HepG2 (cell line): ENCODE data around the gene ZNF444. TPM values are rescaled to one million over a fixed set of nuclear protein-coding genes. Genes with fewer than 3 reads are reported as not detected.
A peak's percentile ranks its signal among the peaks of the same experiment; 100 is the strongest.

ENCODE experiments used
- DMAP1 ChIP-seq: IDR thresholded peaks from 2 replicates; pipeline ENCODE4 v1.6.1; 2016
- HCFC1 ChIP-seq: fragments of 150-350 bp; IDR thresholded peaks from 2 replicates; pipeline ENCODE4 v1.6.1; 2014; ENCODE audit warnings: low read depth, low read length
- ISX ChIP-seq: sonication (generic); formaldehyde crosslinking; conservative IDR thresholded peaks from 2 replicates; pipeline ENCODE4 v1.5.0; 2020; ENCODE audit warnings: missing genetic modification reagents
- NBN ChIP-seq: fragments of 450-650 bp; conservative IDR thresholded peaks from 2 replicates; pipeline ENCODE4 v1.6.1; 2017
- RAD51 ChIP-seq: fragments of 450-650 bp; IDR thresholded peaks from 2 replicates; pipeline ENCODE4 v1.6.1; 2016; ENCODE audit warnings: borderline replicate concordance
- ZFP36L2 ChIP-seq: sonication (generic); formaldehyde crosslinking; IDR thresholded peaks from 2 replicates; pipeline ENCODE4 v1.4.0; 2020; ENCODE audit warnings: missing genetic modification reagents
- ZNF546 ChIP-seq: sonication (generic); formaldehyde crosslinking; conservative IDR thresholded peaks from 2 replicates; pipeline ENCODE4 v1.8.1; 2023; ENCODE audit warnings: mild to moderate bottlenecking, missing genetic modification reagents
- ZNF629 ChIP-seq: sonication (generic); formaldehyde crosslinking; conservative IDR thresholded peaks from 2 replicates; pipeline ENCODE4 v1.5.0; 2020; ENCODE audit warnings: missing genetic modification reagents
- ZSCAN9 ChIP-seq: IDR thresholded peaks from 2 replicates; pipeline ENCODE4 v1.6.1; 2016; ENCODE audit warnings: borderline replicate concordance
- polyA plus RNA-seq, 8 experiments: library from polyadenylated mRNA; depleted of rRNA in 3 of 8; stranded (reverse) in 7 of 8; unstranded in 1 of 8; fragments of >200 nt; fragmentation: Illumina TruSeq in 4 of 8; extraction: Trizol in 4 of 8; gene quantifications; 2 replicates each; pipeline versions ENCODE4 v1.2.1 to v1.2.3, GENCODE V29; 2011 to 2016; ENCODE audit warnings: low read depth in 4 of 8, missing spikeins in 1 of 8, mixed read lengths in 1 of 8; ENCODE audit not compliant: insufficient read depth in 1 of 8
- total RNA-seq, 5 experiments: library from RNA; depleted of rRNA; stranded (reverse); fragments of >200 nt; fragmentation: Illumina TruSeq; extraction: Trizol; gene quantifications; 2 replicates each; pipeline ENCODE4 v1.2.3, GENCODE V29; 2016; ENCODE audit warnings: low read depth in 1 of 5
- TF ChIP-seq, protein P1 (sequence below): IDR thresholded peaks from 2 replicates; pipeline ENCODE4 v1.6.1; 2016; ENCODE audit warnings: low read depth
- TF ChIP-seq, protein P2 (sequence below): sonication (generic); formaldehyde crosslinking; IDR thresholded peaks from 2 replicates; pipeline ENCODE4 v1.8.0; 2022; ENCODE audit warnings: missing genetic modification reagents, mild to moderate bottlenecking, moderate library complexity, borderline replicate concordance
- TF ChIP-seq, protein P3 (sequence below): sonication (generic); formaldehyde crosslinking; IDR thresholded peaks from 2 replicates; pipeline ENCODE4 v1.8.0; 2022; ENCODE audit warnings: missing genetic modification reagents, mild to moderate bottlenecking, inconsistent platforms, borderline replicate concordance
- TF ChIP-seq, protein P4 (sequence below): sonication (generic); formaldehyde crosslinking; IDR thresholded peaks from 2 replicates; pipeline ENCODE4 v1.9.0; 2021; ENCODE audit warnings: missing genetic modification reagents, borderline replicate concordance
- TF ChIP-seq, protein P5 (sequence below): sonication (generic); formaldehyde crosslinking; conservative IDR thresholded peaks from 2 replicates; pipeline ENCODE4 v1.4.0; 2020; ENCODE audit warnings: missing genetic modification reagents
- TF ChIP-seq, protein P6 (sequence below): fragments of 450-650 bp; IDR thresholded peaks from 2 replicates; pipeline ENCODE4 v1.6.1; 2017

Gene ZNF444
- total and polyA plus RNA-seq, 2 of the 13 experiments (the other 11 are each of a cell fraction or from before 2014, with no cell fraction given), result 27.4 to 30.3 TPM

DNA sequence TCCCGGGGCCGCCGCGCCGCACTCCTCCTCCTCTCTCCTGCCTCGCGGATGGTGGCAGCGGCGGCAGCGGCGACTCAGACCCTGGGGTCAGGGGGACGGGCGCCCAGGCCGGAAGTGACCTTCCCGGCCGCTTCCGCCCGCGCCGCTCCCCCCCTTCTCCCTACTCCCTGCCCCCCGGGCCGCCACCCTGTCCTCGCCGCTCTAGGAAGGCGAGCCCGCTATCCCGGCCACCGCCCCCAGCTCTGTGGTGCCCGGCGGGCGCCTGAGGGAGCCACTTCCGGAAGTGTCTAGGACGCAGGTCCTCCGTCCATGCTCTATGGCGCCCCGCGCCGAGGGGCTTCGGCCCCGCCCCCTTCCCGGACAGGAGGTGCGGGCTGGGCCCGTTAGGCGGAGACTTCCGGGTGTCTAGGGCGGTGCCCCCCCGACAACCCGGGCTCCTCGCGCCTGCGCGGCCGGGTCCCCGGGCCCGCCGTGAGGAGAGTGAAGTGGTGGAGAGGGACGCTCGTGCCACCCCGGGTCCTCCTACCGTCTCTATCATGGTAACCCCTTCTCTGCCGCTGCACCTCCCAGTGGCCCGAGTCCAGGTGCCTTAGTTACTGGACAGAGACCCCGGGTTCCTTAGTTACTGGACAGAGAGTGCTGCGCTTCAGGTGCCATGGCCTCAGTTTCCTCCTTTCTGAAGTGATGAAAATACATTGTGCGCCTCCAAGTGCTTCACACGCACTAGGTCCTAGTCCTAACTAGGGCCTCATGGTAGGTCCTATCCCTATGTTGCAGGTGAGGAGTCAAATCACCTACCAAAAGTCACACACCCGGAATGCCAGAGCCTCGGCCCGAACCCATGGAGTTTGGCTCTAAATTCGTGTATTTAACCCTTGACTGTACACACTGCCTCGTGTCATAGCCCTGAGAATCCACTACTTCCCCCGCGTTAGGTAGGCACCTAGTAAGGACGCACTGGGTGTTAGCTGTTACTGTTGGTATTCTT is 19.6 kb upstream of the ZNF444 start, which contains the start of gene ZNF787 (continued):
- TF ChIP-seq NBN (no peak), ZNF629 (CRISPR knock-in tag) (no peak), RAD51 (no peak), ZFP36L2 (CRISPR knock-in tag) (no peak), ISX (CRISPR knock-in tag) (no peak), ZSCAN9 (CRISPR knock-in tag) (no peak), HCFC1 (peak; percentile 61), ZNF546 (CRISPR knock-in tag) (no peak), DMAP1 (CRISPR knock-in tag) (no peak)
- TF ChIP-seq, protein P1, sequence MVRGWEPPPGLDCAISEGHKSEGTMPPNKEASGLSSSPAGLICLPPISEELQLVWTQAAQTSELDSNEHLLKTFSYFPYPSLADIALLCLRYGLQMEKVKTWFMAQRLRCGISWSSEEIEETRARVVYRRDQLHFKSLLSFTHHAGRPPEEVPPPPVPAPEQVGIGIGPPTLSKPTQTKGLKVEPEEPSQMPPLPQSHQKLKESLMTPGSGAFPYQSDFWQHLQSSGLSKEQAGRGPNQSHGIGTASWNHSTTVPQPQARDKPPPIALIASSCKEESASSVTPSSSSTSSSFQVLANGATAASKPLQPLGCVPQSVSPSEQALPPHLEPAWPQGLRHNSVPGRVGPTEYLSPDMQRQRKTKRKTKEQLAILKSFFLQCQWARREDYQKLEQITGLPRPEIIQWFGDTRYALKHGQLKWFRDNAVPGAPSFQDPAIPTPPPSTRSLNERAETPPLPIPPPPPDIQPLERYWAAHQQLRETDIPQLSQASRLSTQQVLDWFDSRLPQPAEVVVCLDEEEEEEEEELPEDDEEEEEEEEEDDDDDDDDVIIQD (CRISPR knock-in tag), result no peak
- TF ChIP-seq, protein P2, sequence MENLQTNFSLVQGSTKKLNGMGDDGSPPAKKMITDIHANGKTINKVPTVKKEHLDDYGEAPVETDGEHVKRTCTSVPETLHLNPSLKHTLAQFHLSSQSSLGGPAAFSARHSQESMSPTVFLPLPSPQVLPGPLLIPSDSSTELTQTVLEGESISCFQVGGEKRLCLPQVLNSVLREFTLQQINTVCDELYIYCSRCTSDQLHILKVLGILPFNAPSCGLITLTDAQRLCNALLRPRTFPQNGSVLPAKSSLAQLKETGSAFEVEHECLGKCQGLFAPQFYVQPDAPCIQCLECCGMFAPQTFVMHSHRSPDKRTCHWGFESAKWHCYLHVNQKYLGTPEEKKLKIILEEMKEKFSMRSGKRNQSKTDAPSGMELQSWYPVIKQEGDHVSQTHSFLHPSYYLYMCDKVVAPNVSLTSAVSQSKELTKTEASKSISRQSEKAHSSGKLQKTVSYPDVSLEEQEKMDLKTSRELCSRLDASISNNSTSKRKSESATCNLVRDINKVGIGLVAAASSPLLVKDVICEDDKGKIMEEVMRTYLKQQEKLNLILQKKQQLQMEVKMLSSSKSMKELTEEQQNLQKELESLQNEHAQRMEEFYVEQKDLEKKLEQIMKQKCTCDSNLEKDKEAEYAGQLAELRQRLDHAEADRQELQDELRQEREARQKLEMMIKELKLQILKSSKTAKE (CRISPR knock-in tag), result peak; percentile 49; the same call in 1 of the 2 replicates
- TF ChIP-seq, protein P3, sequence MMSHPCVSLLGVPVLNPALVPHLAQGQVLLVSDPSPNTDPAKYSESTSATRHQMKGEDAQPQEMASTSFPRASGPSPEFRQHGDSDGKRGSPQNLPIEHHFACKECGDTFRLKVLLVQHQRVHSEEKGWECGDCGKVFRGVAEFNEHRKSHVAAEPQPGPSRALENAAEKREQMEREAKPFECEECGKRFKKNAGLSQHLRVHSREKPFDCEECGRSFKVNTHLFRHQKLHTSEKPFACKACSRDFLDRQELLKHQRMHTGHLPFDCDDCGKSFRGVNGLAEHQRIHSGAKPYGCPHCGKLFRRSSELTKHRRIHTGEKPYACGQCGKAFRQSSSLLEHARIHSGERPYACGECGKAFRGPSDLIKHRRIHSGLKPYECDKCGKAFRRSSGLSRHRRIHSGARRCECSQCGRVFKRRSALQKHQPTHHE (CRISPR knock-in tag), result peak; percentile 32
- TF ChIP-seq, protein P4, sequence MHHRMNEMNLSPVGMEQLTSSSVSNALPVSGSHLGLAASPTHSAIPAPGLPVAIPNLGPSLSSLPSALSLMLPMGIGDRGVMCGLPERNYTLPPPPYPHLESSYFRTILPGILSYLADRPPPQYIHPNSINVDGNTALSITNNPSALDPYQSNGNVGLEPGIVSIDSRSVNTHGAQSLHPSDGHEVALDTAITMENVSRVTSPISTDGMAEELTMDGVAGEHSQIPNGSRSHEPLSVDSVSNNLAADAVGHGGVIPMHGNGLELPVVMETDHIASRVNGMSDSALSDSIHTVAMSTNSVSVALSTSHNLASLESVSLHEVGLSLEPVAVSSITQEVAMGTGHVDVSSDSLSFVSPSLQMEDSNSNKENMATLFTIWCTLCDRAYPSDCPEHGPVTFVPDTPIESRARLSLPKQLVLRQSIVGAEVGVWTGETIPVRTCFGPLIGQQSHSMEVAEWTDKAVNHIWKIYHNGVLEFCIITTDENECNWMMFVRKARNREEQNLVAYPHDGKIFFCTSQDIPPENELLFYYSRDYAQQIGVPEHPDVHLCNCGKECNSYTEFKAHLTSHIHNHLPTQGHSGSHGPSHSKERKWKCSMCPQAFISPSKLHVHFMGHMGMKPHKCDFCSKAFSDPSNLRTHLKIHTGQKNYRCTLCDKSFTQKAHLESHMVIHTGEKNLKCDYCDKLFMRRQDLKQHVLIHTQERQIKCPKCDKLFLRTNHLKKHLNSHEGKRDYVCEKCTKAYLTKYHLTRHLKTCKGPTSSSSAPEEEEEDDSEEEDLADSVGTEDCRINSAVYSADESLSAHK (CRISPR knock-in tag), result no peak; the same call in 1 of the 2 replicates
- TF ChIP-seq, protein P5, sequence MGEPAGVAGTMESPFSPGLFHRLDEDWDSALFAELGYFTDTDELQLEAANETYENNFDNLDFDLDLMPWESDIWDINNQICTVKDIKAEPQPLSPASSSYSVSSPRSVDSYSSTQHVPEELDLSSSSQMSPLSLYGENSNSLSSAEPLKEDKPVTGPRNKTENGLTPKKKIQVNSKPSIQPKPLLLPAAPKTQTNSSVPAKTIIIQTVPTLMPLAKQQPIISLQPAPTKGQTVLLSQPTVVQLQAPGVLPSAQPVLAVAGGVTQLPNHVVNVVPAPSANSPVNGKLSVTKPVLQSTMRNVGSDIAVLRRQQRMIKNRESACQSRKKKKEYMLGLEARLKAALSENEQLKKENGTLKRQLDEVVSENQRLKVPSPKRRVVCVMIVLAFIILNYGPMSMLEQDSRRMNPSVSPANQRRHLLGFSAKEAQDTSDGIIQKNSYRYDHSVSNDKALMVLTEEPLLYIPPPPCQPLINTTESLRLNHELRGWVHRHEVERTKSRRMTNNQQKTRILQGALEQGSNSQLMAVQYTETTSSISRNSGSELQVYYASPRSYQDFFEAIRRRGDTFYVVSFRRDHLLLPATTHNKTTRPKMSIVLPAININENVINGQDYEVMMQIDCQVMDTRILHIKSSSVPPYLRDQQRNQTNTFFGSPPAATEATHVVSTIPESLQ, result no peak
- TF ChIP-seq, protein P6, sequence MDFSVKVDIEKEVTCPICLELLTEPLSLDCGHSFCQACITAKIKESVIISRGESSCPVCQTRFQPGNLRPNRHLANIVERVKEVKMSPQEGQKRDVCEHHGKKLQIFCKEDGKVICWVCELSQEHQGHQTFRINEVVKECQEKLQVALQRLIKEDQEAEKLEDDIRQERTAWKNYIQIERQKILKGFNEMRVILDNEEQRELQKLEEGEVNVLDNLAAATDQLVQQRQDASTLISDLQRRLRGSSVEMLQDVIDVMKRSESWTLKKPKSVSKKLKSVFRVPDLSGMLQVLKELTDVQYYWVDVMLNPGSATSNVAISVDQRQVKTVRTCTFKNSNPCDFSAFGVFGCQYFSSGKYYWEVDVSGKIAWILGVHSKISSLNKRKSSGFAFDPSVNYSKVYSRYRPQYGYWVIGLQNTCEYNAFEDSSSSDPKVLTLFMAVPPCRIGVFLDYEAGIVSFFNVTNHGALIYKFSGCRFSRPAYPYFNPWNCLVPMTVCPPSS, result no peak
